ENCODE measurements around the gene REV1. TPM values are rescaled to one million over a fixed set of nuclear protein-coding genes. Genes with fewer than 3 reads are reported as not detected.

REV1 gene
- total and polyA plus RNA-seq, 2 experiments from 2014 or later, result 32.9 to 46.7 TPM

- Histone ChIP-seq H3K9me2 (ENCODE audit: insufficient read depth) (no peaks in the 10 kb centered on the region), H3K36me3 (ENCODE audit: insufficient read depth) (peaks cover 17% of the 10 kb centered on the region), H3K27me3 (ENCODE audit: insufficient read depth) (no peaks in the 10 kb centered on the region), H3K4me3 (no peak overlapping the region), H3F3A (replicated peaks; ENCODE audit: low read depth) (no peaks in the 10 kb centered on the region), H4K20me1 (replicated peaks; ENCODE audit: insufficient read depth) (peaks cover 2% of the 10 kb centered on the region; the same call in 1 of the 2 replicates), H3K79me2 (replicated peaks; ENCODE audit: insufficient read depth) (0 out of 2 replicates have a peak, but pooled peaks cover 5% of the 10 kb centered on the region), H3K27ac (ENCODE audit: low read depth) (no peak overlapping the region), H3K4me2 (no peak overlapping the region), H3K4me1 (ENCODE audit: insufficient read depth) (no peaks in the 10 kb centered on the region), H2AFZ (no peak overlapping the region)
- ATAC-seq, result no peak
- Mint-ChIP-seq H3K27me3 (ENCODE audit: insufficient read depth, low read depth, poor library complexity) (peaks cover 2% of the 10 kb centered on the region), H3K4me1 (no peaks in the 10 kb centered on the region), H3K27ac (no peak overlapping the region), H3K9me3 (no peaks in the 10 kb centered on the region), H3K4me3 (no peak overlapping the region), H3K36me3 (ENCODE audit: low read depth) (peaks cover 72% of the 10 kb centered on the region)
- TF ChIP-seq ZNF331 (CRISPR knock-in tag; IDR thresholded peaks at IDR 0.05; ENCODE audit: low read depth) (no peak), CREB1 (CRISPR knock-in tag; IDR thresholded peaks at IDR 0.05; ENCODE audit: low read depth) (no peak), STAT1 (IDR thresholded peaks at IDR 0.05; ENCODE audit: unreplicated experiment) (no peak), NANOG (IDR thresholded peaks at IDR 0.05; ENCODE audit: borderline replicate concordance) (no peak), EZH2phosphoT487 (IDR thresholded peaks at IDR 0.05; ENCODE audit: unreplicated experiment) (no peak)
- TF ChIP-seq, protein P1, sequence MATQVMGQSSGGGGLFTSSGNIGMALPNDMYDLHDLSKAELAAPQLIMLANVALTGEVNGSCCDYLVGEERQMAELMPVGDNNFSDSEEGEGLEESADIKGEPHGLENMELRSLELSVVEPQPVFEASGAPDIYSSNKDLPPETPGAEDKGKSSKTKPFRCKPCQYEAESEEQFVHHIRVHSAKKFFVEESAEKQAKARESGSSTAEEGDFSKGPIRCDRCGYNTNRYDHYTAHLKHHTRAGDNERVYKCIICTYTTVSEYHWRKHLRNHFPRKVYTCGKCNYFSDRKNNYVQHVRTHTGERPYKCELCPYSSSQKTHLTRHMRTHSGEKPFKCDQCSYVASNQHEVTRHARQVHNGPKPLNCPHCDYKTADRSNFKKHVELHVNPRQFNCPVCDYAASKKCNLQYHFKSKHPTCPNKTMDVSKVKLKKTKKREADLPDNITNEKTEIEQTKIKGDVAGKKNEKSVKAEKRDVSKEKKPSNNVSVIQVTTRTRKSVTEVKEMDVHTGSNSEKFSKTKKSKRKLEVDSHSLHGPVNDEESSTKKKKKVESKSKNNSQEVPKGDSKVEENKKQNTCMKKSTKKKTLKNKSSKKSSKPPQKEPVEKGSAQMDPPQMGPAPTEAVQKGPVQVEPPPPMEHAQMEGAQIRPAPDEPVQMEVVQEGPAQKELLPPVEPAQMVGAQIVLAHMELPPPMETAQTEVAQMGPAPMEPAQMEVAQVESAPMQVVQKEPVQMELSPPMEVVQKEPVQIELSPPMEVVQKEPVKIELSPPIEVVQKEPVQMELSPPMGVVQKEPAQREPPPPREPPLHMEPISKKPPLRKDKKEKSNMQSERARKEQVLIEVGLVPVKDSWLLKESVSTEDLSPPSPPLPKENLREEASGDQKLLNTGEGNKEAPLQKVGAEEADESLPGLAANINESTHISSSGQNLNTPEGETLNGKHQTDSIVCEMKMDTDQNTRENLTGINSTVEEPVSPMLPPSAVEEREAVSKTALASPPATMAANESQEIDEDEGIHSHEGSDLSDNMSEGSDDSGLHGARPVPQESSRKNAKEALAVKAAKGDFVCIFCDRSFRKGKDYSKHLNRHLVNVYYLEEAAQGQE (IDR thresholded peaks at IDR 0.05; ENCODE audit: unreplicated experiment), result no peak
- DNase-seq (ENCODE audit: low spot score), result no peak
Measured at GRCh38 chr2:99422599-99422998, 67.2 kb downstream of the REV1 start.

GRCh38 chr2:99421469-99421868, 68.3 kb downstream of the REV1 start:
- 0 out of 2 replicates have a peak, but pooled peaks cover 1% of the 10 kb centered on the region for H3K79me2 ChIP-seq (replicated peaks; ENCODE audit: insufficient read depth)
- H3K36me3 ChIP-seq (ENCODE audit: insufficient read depth), result peaks cover 27% of the 10 kb centered on the region
- Mint-ChIP-seq H3K27ac (no peak overlapping the region), H3K4me1 (no peaks in the 10 kb centered on the region), H3K9me3 (no peaks in the 10 kb centered on the region), H3K36me3 (ENCODE audit: low read depth) (peaks cover 67% of the 10 kb centered on the region), H3K27me3 (ENCODE audit: insufficient read depth, low read depth, poor library complexity) (peaks cover 2% of the 10 kb centered on the region), H3K4me3 (no peak overlapping the region)
- no peaks in the 10 kb centered on the region for H3K27me3 ChIP-seq (ENCODE audit: insufficient read depth)
- peaks cover 2% of the 10 kb centered on the region; the same call in 1 of the 2 replicates for H4K20me1 ChIP-seq (replicated peaks; ENCODE audit: insufficient read depth)
- no peaks in the 10 kb centered on the region for H3F3A ChIP-seq (replicated peaks; ENCODE audit: low read depth)
- H3K9me2 ChIP-seq (ENCODE audit: insufficient read depth), result no peaks in the 10 kb centered on the region
- H3K4me3 ChIP-seq, result no peak overlapping the region
- no peaks in the 10 kb centered on the region for H3K4me1 ChIP-seq (ENCODE audit: insufficient read depth)
- ATAC-seq (no peak), DNase-seq (ENCODE audit: low spot score) (no peak)
- H3K27ac ChIP-seq (ENCODE audit: low read depth), result no peak overlapping the region
- no peak overlapping the region for H3K4me2 ChIP-seq
- no peak overlapping the region for H2AFZ ChIP-seq
- TF ChIP-seq, protein P2, sequence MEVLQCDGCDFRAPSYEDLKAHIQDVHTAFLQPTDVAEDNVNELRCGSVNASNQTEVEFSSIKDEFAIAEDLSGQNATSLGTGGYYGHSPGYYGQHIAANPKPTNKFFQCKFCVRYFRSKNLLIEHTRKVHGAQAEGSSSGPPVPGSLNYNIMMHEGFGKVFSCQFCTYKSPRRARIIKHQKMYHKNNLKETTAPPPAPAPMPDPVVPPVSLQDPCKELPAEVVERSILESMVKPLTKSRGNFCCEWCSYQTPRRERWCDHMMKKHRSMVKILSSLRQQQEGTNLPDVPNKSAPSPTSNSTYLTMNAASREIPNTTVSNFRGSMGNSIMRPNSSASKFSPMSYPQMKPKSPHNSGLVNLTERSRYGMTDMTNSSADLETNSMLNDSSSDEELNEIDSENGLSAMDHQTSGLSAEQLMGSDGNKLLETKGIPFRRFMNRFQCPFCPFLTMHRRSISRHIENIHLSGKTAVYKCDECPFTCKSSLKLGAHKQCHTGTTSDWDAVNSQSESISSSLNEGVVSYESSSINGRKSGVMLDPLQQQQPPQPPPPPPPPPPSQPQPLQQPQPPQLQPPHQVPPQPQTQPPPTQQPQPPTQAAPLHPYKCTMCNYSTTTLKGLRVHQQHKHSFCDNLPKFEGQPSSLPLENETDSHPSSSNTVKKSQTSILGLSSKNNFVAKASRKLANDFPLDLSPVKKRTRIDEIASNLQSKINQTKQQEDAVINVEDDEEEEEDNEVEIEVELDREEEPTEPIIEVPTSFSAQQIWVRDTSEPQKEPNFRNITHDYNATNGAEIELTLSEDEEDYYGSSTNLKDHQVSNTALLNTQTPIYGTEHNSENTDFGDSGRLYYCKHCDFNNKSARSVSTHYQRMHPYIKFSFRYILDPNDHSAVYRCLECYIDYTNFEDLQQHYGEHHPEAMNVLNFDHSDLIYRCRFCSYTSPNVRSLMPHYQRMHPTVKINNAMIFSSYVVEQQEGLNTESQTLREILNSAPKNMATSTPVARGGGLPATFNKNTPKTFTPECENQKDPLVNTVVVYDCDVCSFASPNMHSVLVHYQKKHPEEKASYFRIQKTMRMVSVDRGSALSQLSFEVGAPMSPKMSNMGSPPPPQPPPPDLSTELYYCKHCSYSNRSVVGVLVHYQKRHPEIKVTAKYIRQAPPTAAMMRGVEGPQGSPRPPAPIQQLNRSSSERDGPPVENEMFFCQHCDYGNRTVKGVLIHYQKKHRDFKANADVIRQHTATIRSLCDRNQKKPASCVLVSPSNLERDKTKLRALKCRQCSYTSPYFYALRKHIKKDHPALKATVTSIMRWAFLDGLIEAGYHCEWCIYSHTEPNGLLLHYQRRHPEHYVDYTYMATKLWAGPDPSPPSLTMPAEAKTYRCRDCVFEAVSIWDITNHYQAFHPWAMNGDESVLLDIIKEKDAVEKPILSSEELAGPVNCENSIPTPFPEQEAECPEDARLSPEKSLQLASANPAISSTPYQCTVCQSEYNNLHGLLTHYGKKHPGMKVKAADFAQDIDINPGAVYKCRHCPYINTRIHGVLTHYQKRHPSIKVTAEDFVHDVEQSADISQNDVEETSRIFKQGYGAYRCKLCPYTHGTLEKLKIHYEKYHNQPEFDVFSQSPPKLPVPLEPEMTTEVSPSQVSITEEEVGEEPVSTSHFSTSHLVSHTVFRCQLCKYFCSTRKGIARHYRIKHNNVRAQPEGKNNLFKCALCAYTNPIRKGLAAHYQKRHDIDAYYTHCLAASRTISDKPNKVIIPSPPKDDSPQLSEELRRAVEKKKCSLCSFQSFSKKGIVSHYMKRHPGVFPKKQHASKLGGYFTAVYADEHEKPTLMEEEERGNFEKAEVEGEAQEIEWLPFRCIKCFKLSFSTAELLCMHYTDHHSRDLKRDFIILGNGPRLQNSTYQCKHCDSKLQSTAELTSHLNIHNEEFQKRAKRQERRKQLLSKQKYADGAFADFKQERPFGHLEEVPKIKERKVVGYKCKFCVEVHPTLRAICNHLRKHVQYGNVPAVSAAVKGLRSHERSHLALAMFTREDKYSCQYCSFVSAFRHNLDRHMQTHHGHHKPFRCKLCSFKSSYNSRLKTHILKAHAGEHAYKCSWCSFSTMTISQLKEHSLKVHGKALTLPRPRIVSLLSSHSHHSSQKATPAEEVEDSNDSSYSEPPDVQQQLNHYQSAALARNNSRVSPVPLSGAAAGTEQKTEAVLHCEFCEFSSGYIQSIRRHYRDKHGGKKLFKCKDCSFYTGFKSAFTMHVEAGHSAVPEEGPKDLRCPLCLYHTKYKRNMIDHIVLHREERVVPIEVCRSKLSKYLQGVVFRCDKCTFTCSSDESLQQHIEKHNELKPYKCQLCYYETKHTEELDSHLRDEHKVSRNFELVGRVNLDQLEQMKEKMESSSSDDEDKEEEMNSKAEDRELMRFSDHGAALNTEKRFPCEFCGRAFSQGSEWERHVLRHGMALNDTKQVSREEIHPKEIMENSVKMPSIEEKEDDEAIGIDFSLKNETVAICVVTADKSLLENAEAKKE (CRISPR knock-in tag; IDR thresholded peaks at IDR 0.05), result no peak
- TF ChIP-seq POLR2AphosphoS5 (IDR thresholded peaks at IDR 0.05; ENCODE audit: low read depth) (no peak), NANOG (IDR thresholded peaks at IDR 0.05; ENCODE audit: borderline replicate concordance) (no peak), CTCF (conservative IDR thresholded peaks at IDR 0.05; ENCODE audit: low read depth in 2 of 2) (no peak)

Data from GM23338 (cell line).